OCI-LY1 (cell line): ENCODE measurements around the gene LHFPL2.
A peak's percentile ranks its signal among the peaks of the same experiment; 100 is the strongest.
"Not testable (repeated sequence)": the region's sequence is repeated elsewhere in the genome, so short reads cannot be mapped to it uniquely, and the experiment has no call there.

ENCODE experiments used
- H2AFZ ChIP-seq: fragments of 200-600 bp; sonication (generic), shearing (Covaris generic); 2 replicates; pipeline ENCODE4 v1.6.0; 2014; ENCODE audit warnings: antibody characterized with exemption, mild to moderate bottlenecking, low read length
- H3F3A ChIP-seq: fragments of 200-600 bp; sonication (generic), shearing (Covaris generic); 2 replicates; pipeline ENCODE4 v1.6.0; 2014; ENCODE audit warnings: mild to moderate bottlenecking, antibody characterized with exemption, low read length, moderate library complexity; ENCODE audit not compliant: insufficient read depth
- H3K27ac ChIP-seq: fragments of 200-600 bp; sonication (generic); 2 replicates; pipeline ENCODE4 v1.5.1; 2014; ENCODE audit warnings: low read length, mixed run types, mild to moderate bottlenecking, low read depth; ENCODE audit not compliant: poor library complexity, severe bottlenecking
- H3K27me3 ChIP-seq: fragments of 200-600 bp; sonication (generic); 2 replicates; pipeline ENCODE4 v1.6.0; 2014; ENCODE audit warnings: antibody characterized with exemption, mild to moderate bottlenecking, low read length, moderate library complexity; ENCODE audit not compliant: insufficient read depth
- H3K36me3 ChIP-seq: fragments of 200-600 bp; sonication (generic); 2 replicates; pipeline ENCODE4 v1.6.1; 2014; ENCODE audit warnings: mild to moderate bottlenecking, antibody characterized with exemption, low read length, moderate library complexity, mixed read lengths; ENCODE audit not compliant: insufficient read depth
- H3K4me1 ChIP-seq: fragments of 200-600 bp; sonication (generic); 2 replicates; pipeline ENCODE4 v1.5.1; 2014; ENCODE audit warnings: mild to moderate bottlenecking, low read length, moderate library complexity; ENCODE audit not compliant: insufficient read depth, severe bottlenecking
- H3K4me2 ChIP-seq: fragments of 200-600 bp; sonication (generic), shearing (Covaris generic); 2 replicates; pipeline ENCODE4 v1.6.1; 2014; ENCODE audit warnings: low read length
- H3K4me3 ChIP-seq: fragments of 200-600 bp; sonication (generic); 2 replicates; pipeline ENCODE4 v1.5.1; 2014; ENCODE audit warnings: low read length, low read depth, mild to moderate bottlenecking, mixed read lengths; ENCODE audit not compliant: poor library complexity, severe bottlenecking
- H3K79me2 ChIP-seq: fragments of 200-600 bp; shearing (Covaris generic); 2 replicates; pipeline ENCODE4 v1.6.1; 2016; ENCODE audit warnings: mixed run types, low read length, mixed read lengths; ENCODE audit not compliant: insufficient read depth
- H3K9ac ChIP-seq: fragments of 200-600 bp; sonication (generic), shearing (Covaris generic); 2 replicates; pipeline ENCODE4 v1.6.1; 2014; ENCODE audit warnings: mild to moderate bottlenecking, low read length, mixed read lengths
- H3K9me2 ChIP-seq: fragments of 200-600 bp; sonication (generic), shearing (Covaris generic); 2 replicates; pipeline ENCODE4 v1.6.1; 2014; ENCODE audit warnings: low read depth, mild to moderate bottlenecking, low read length, mixed read lengths
- H3K9me3 ChIP-seq: fragments of 200-600 bp; shearing (Covaris generic); 2 replicates; pipeline ENCODE4 v1.6.1; 2014; ENCODE audit warnings: low read length, mixed read lengths
- H4K20me1 ChIP-seq: fragments of 200-600 bp; sonication (generic), shearing (Covaris generic); 2 replicates; pipeline ENCODE4 v1.6.0; 2016; ENCODE audit warnings: mild to moderate bottlenecking, low read length; ENCODE audit not compliant: insufficient read depth
- CTCF ChIP-seq: fragments of 200-600 bp; sonication (generic), shearing (Covaris generic); IDR thresholded peaks from 2 replicates; pipeline ENCODE4 v1.5.1; 2017; ENCODE audit warnings: mild to moderate bottlenecking, antibody characterized with exemption, low read length, moderate library complexity, mixed read lengths
- EZH2 ChIP-seq: fragments of 200-600 bp; sonication (generic), shearing (Covaris generic); IDR thresholded peaks from 2 replicates; pipeline ENCODE4 v1.8.0; 2017; ENCODE audit warnings: borderline replicate concordance, mixed run types, mild to moderate bottlenecking, antibody characterized with exemption, low read length, moderate library complexity, mixed read lengths

The LHFPL2 gene

GRCh38 chr5:78669331-78669730 is 20.8 kb upstream of the LHFPL2 start:
- TF ChIP-seq EZH2 (no peak), CTCF (no peak)
- no peak overlapping the region for H2AFZ ChIP-seq
- no peak overlapping the region for H3K4me3 ChIP-seq

GRCh38 chr5:78667461-78668103 is 19.0 kb upstream of the LHFPL2 start:
- Histone ChIP-seq H3K9ac (no peak overlapping the region), H3K79me2 (no peaks in the 10 kb centered on the region), H3K9me3 (no peaks in the 10 kb centered on the region), H3K4me3 (no peak overlapping the region), H3K27me3 (no peaks in the 10 kb centered on the region), H3F3A (no peaks in the 10 kb centered on the region), H3K4me1 (peaks cover 30% of the 10 kb centered on the region), H3K9me2 (no peaks in the 10 kb centered on the region), H4K20me1 (no peaks in the 10 kb centered on the region), H2AFZ (no peak overlapping the region), H3K36me3 (no peaks in the 10 kb centered on the region), H3K4me2 (no peak overlapping the region), H3K27ac (no peak overlapping the region)
- TF ChIP-seq EZH2 (no peak), CTCF (no peak)

More at GRCh38 chr5:78669331-78669730, 20.8 kb upstream of the LHFPL2 start:
- Histone ChIP-seq H3F3A (no peaks in the 10 kb centered on the region), H3K4me2 (no peak overlapping the region), H4K20me1 (no peaks in the 10 kb centered on the region), H3K79me2 (no peaks in the 10 kb centered on the region), H3K27ac (no peak overlapping the region), H3K9ac (no peak overlapping the region), H3K27me3 (no peaks in the 10 kb centered on the region), H3K36me3 (no peaks in the 10 kb centered on the region), H3K9me2 (no peaks in the 10 kb centered on the region), H3K9me3 (no peaks in the 10 kb centered on the region), H3K4me1 (peaks cover 30% of the 10 kb centered on the region)

GRCh38 chr5:78666975-78667374 is 18.4 kb upstream of the LHFPL2 start:
- not testable (repeated sequence) for H3K4me3 ChIP-seq, H3K79me2 ChIP-seq, H2AFZ ChIP-seq, H3K27ac ChIP-seq, H3K36me3 ChIP-seq, H3K9me3 ChIP-seq, H3F3A ChIP-seq, H3K27me3 ChIP-seq, H3K4me2 ChIP-seq, H4K20me1 ChIP-seq, H3K9me2 ChIP-seq, H3K9ac ChIP-seq
- H3K4me1 ChIP-seq = peaks cover 36% of the 10 kb centered on the region

GRCh38 chr5:78666041-78666444 is 17.5 kb upstream of the LHFPL2 start:
- H4K20me1 ChIP-seq = no peaks in the 10 kb centered on the region
- H3K79me2 ChIP-seq = no peaks in the 10 kb centered on the region
- peak overlapping the region; percentile 1 for H3K27ac ChIP-seq
- no peak for TF ChIP-seq EZH2
- TF ChIP-seq CTCF = no peak
- no peak overlapping the region for H3K9ac ChIP-seq
- H3K9me3 ChIP-seq = no peaks in the 10 kb centered on the region
- no peaks in the 10 kb centered on the region for H3K27me3 ChIP-seq
- no peaks in the 10 kb centered on the region for H3K9me2 ChIP-seq
- H3K4me3 ChIP-seq = no peak overlapping the region
- H3F3A ChIP-seq = no peaks in the 10 kb centered on the region
- peaks cover 36% of the 10 kb centered on the region for H3K4me1 ChIP-seq
- H2AFZ ChIP-seq = no peak overlapping the region
- no peak overlapping the region for H3K4me2 ChIP-seq
- H3K36me3 ChIP-seq = no peaks in the 10 kb centered on the region
